HepG2 (cell line): Measurements from ENCODE around the gene ECE2. TPM values are rescaled to one million over a fixed set of nuclear protein-coding genes. Genes with fewer than 3 reads are reported as not detected.

ENCODE experiments used
- DNMT3B ChIP-seq: conservative IDR thresholded peaks from 2 replicates; pipeline ENCODE4 v1.6.1; 2016; ENCODE audit warnings: missing biosample characterization, control low read depth
- GTF3A ChIP-seq: sonication (generic); formaldehyde crosslinking; conservative IDR thresholded peaks from 2 replicates; pipeline ENCODE4 v1.4.0; 2020; ENCODE audit warnings: mild to moderate bottlenecking, missing genetic modification reagents
- KLF13 ChIP-seq: sonication (generic); formaldehyde crosslinking; IDR thresholded peaks from 2 replicates; pipeline ENCODE4 v1.4.0; 2020; ENCODE audit warnings: mild to moderate bottlenecking, missing genetic modification reagents
- THAP11 ChIP-seq: IDR thresholded peaks from 2 replicates; pipeline ENCODE4 v1.6.1; 2016; ENCODE audit warnings: missing biosample characterization, missing genetic modification reagents
- ZMYM3 ChIP-seq: sonication (generic); formaldehyde crosslinking; IDR thresholded peaks from 2 replicates; pipeline ENCODE4 v1.5.1; 2020; ENCODE audit warnings: mild to moderate bottlenecking, missing genetic modification reagents
- ZNF337 ChIP-seq: sonication (generic); formaldehyde crosslinking; IDR thresholded peaks from 2 replicates; pipeline ENCODE4 v1.5.1; 2020; ENCODE audit warnings: missing genetic modification reagents, low read depth, mild to moderate bottlenecking, borderline replicate concordance
- ZNF557 ChIP-seq: sonication (generic); formaldehyde crosslinking; IDR thresholded peaks from 2 replicates; pipeline ENCODE4 v1.4.0; 2020; ENCODE audit warnings: missing genetic modification reagents
- ZNF674 ChIP-seq: sonication (generic); formaldehyde crosslinking; IDR thresholded peaks from 2 replicates; pipeline ENCODE4 v1.5.0; 2020; ENCODE audit warnings: low read depth, mild to moderate bottlenecking, missing genetic modification reagents
- polyA plus RNA-seq, 8 experiments: library from polyadenylated mRNA; depleted of rRNA in 3 of 8; stranded (reverse) in 7 of 8; unstranded in 1 of 8; fragments of >200 nt; fragmentation: Illumina TruSeq in 4 of 8; extraction: Trizol in 4 of 8; gene quantifications; 2 replicates each; pipeline versions ENCODE4 v1.2.1 to v1.2.3, GENCODE V29; 2011 to 2016; ENCODE audit warnings: low read depth in 4 of 8, missing spikeins in 1 of 8, mixed read lengths in 1 of 8; ENCODE audit not compliant: insufficient read depth in 1 of 8
- total RNA-seq, 5 experiments: library from RNA; depleted of rRNA; stranded (reverse); fragments of >200 nt; fragmentation: Illumina TruSeq; extraction: Trizol; gene quantifications; 2 replicates each; pipeline ENCODE4 v1.2.3, GENCODE V29; 2016; ENCODE audit warnings: low read depth in 1 of 5
- TF ChIP-seq, protein P1 (sequence below): sonication (generic); formaldehyde crosslinking; IDR thresholded peaks from 2 replicates; pipeline ENCODE4 v1.4.0; 2020; ENCODE audit warnings: missing genetic modification reagents, borderline replicate concordance
- TF ChIP-seq, protein P2 (sequence below): sonication (generic); formaldehyde crosslinking; IDR thresholded peaks from 2 replicates; pipeline ENCODE4 v1.4.0; 2020; ENCODE audit warnings: mild to moderate bottlenecking, missing genetic modification reagents
- TF ChIP-seq, protein P3 (sequence below), 2 experiments: sonication (generic) in 1 of 2; formaldehyde crosslinking in 1 of 2; IDR thresholded peaks; 2 replicates each; pipeline versions ENCODE4 v1.6.1 to v1.9.0; 2014 to 2022; ENCODE audit warnings: antibody characterized with exemption in 1 of 2, borderline replicate concordance in 1 of 2, inconsistent platforms in 1 of 2, low read depth in 1 of 2, missing genetic modification reagents in 1 of 2
- TF ChIP-seq, protein P4 (sequence below): sonication (generic); formaldehyde crosslinking; IDR thresholded peaks from 2 replicates; pipeline ENCODE4 v1.5.0; 2020; ENCODE audit warnings: missing genetic modification reagents

The ECE2 gene
- total and polyA plus RNA-seq, 2 of the 13 experiments (the other 11 are each of a cell fraction or from before 2014, with no cell fraction given): not detected

DNA sequence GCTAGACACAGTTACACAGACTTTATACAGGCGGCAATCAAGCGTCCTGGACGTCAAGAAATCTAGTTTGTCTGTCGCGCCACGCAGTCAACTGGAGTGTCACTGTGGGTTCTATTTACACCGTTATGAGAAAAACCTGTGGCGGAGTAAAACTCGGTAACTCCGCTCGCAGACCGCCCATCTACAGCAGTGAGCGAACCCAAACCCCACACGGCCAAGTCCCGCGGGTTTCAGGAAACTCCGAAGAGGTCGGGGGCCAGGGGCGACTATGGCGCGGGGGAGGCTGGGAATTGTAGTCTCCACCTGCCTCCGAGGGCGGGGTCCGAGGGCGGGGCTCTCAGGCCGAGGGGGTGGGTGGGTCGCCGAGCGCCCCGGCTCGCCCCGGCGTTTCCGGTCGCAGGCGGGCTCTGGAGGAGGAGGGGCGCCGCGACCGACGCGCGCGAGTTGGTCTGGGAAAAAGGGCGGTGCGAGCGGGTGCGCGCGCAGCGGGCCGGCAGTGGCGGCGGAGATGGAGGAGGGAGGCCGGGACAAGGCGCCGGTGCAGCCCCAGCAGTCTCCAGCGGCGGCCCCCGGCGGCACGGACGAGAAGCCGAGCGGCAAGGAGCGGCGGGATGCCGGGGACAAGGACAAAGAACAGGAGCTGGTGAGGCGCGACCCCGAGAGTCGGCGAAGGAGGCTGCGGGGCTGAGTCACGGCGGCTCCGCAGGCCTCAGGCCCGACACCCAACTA lies 23.1 kb downstream of the ECE2 start, which contains the start of gene PSMD2 (continued):
- TF ChIP-seq, protein P1, sequence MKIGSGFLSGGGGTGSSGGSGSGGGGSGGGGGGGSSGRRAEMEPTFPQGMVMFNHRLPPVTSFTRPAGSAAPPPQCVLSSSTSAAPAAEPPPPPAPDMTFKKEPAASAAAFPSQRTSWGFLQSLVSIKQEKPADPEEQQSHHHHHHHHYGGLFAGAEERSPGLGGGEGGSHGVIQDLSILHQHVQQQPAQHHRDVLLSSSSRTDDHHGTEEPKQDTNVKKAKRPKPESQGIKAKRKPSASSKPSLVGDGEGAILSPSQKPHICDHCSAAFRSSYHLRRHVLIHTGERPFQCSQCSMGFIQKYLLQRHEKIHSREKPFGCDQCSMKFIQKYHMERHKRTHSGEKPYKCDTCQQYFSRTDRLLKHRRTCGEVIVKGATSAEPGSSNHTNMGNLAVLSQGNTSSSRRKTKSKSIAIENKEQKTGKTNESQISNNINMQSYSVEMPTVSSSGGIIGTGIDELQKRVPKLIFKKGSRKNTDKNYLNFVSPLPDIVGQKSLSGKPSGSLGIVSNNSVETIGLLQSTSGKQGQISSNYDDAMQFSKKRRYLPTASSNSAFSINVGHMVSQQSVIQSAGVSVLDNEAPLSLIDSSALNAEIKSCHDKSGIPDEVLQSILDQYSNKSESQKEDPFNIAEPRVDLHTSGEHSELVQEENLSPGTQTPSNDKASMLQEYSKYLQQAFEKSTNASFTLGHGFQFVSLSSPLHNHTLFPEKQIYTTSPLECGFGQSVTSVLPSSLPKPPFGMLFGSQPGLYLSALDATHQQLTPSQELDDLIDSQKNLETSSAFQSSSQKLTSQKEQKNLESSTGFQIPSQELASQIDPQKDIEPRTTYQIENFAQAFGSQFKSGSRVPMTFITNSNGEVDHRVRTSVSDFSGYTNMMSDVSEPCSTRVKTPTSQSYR: peak; percentile 63; the same call in 1 of the 2 replicates
- TF ChIP-seq ZNF674 (CRISPR knock-in tag) (no peak), DNMT3B (CRISPR knock-in tag) (no peak), ZNF337 (CRISPR knock-in tag) (no peak), ZMYM3 (CRISPR knock-in tag) (no peak), KLF13 (CRISPR knock-in tag) (no peak), GTF3A (CRISPR knock-in tag) (no peak), ZNF557 (CRISPR knock-in tag) (no peak), THAP11 (CRISPR knock-in tag) (peak; percentile 98)
- TF ChIP-seq, protein P2, sequence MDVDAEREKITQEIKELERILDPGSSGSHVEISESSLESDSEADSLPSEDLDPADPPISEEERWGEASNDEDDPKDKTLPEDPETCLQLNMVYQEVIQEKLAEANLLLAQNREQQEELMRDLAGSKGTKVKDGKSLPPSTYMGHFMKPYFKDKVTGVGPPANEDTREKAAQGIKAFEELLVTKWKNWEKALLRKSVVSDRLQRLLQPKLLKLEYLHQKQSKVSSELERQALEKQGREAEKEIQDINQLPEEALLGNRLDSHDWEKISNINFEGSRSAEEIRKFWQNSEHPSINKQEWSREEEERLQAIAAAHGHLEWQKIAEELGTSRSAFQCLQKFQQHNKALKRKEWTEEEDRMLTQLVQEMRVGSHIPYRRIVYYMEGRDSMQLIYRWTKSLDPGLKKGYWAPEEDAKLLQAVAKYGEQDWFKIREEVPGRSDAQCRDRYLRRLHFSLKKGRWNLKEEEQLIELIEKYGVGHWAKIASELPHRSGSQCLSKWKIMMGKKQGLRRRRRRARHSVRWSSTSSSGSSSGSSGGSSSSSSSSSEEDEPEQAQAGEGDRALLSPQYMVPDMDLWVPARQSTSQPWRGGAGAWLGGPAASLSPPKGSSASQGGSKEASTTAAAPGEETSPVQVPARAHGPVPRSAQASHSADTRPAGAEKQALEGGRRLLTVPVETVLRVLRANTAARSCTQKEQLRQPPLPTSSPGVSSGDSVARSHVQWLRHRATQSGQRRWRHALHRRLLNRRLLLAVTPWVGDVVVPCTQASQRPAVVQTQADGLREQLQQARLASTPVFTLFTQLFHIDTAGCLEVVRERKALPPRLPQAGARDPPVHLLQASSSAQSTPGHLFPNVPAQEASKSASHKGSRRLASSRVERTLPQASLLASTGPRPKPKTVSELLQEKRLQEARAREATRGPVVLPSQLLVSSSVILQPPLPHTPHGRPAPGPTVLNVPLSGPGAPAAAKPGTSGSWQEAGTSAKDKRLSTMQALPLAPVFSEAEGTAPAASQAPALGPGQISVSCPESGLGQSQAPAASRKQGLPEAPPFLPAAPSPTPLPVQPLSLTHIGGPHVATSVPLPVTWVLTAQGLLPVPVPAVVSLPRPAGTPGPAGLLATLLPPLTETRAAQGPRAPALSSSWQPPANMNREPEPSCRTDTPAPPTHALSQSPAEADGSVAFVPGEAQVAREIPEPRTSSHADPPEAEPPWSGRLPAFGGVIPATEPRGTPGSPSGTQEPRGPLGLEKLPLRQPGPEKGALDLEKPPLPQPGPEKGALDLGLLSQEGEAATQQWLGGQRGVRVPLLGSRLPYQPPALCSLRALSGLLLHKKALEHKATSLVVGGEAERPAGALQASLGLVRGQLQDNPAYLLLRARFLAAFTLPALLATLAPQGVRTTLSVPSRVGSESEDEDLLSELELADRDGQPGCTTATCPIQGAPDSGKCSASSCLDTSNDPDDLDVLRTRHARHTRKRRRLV (CRISPR knock-in tag): no peak
- TF ChIP-seq, protein P3, sequence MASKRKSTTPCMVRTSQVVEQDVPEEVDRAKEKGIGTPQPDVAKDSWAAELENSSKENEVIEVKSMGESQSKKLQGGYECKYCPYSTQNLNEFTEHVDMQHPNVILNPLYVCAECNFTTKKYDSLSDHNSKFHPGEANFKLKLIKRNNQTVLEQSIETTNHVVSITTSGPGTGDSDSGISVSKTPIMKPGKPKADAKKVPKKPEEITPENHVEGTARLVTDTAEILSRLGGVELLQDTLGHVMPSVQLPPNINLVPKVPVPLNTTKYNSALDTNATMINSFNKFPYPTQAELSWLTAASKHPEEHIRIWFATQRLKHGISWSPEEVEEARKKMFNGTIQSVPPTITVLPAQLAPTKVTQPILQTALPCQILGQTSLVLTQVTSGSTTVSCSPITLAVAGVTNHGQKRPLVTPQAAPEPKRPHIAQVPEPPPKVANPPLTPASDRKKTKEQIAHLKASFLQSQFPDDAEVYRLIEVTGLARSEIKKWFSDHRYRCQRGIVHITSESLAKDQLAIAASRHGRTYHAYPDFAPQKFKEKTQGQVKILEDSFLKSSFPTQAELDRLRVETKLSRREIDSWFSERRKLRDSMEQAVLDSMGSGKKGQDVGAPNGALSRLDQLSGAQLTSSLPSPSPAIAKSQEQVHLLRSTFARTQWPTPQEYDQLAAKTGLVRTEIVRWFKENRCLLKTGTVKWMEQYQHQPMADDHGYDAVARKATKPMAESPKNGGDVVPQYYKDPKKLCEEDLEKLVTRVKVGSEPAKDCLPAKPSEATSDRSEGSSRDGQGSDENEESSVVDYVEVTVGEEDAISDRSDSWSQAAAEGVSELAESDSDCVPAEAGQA (IDR thresholded peaks at IDR 0.05; ENCODE audit: low read depth): no peak; the same call in 1 of the 2 replicates
- TF ChIP-seq, protein P3 (CRISPR knock-in tag; IDR thresholded peaks at IDR 0.05; ENCODE audit: borderline replicate concordance): 0 out of 2 replicates have a peak, but pooled peaks have one; percentile 24
- TF ChIP-seq, protein P4, sequence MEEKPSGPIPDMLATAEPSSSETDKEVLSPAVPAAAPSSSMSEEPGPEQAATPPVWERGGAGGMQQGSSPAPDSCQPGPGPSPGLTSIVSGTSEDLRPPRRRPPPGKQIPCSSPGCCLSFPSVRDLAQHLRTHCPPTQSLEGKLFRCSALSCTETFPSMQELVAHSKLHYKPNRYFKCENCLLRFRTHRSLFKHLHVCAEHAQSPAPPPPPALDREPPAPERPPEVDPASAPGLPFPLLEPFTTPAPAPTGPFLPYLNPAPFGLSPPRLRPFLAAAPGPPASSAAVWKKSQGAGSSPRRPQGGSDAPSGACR (CRISPR knock-in tag): no peak
